ENCODE results near the gene GID4.

Gene GID4

GRCh38 chr17:18065546-18065945 is 26.3 kb downstream of the GID4 start:
- TF ChIP-seq MAX (IDR thresholded peaks at IDR 0.05) (no peak), ZBTB7A (IDR thresholded peaks at IDR 0.05; ENCODE audit: low read depth) (no peak), CREB1 (IDR thresholded peaks at IDR 0.05; ENCODE audit: low read depth) (no peak), RAD21 (IDR thresholded peaks at IDR 0.05; ENCODE audit: low read depth) (no peak), EGR1 (IDR thresholded peaks at IDR 0.05) (no peak), FOXM1 (IDR thresholded peaks at IDR 0.05; ENCODE audit: borderline replicate concordance, low read depth) (no peak), YY1 (IDR thresholded peaks at IDR 0.05; ENCODE audit: low read depth) (no peak), NFIC (IDR thresholded peaks at IDR 0.05) (no peak), TCF12 (IDR thresholded peaks at IDR 0.05; ENCODE audit: low read depth) (no peak), REST (IDR thresholded peaks at IDR 0.05; ENCODE audit: low read depth) (no peak), TEAD4 (IDR thresholded peaks at IDR 0.05) (no peak), CEBPB (IDR thresholded peaks at IDR 0.05) (no peak), TAF1 (IDR thresholded peaks at IDR 0.05; ENCODE audit: low read depth) (no peak), EP300 (IDR thresholded peaks at IDR 0.05; ENCODE audit: borderline replicate concordance) (no peak)
- TF ChIP-seq, protein P1, sequence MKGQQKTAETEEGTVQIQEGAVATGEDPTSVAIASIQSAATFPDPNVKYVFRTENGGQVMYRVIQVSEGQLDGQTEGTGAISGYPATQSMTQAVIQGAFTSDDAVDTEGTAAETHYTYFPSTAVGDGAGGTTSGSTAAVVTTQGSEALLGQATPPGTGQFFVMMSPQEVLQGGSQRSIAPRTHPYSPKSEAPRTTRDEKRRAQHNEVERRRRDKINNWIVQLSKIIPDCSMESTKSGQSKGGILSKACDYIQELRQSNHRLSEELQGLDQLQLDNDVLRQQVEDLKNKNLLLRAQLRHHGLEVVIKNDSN (IDR thresholded peaks at IDR 0.05), result no peak

DNA sequence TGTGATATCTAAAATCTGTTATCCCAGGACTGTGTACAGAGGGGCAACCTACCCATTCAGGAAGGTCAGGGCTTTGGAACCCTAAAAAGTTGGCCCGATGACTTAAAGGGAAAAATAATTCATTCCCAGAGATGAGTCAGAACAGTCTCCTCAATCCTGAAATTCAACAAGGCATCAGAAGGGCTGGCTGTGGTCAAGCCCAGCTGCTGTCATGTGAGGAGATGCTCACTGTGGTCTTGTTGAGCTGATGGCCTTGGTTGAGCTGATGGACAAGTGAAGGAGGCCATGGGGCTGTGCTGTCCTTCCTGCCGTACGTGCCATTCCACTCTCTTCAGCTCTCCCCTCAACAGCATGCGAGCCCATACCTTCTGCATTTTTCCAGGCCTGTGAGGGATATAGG is 27.7 kb downstream of the GID4 start:
- TF ChIP-seq NFIC (IDR thresholded peaks at IDR 0.05), result no peak
- no peak for TF ChIP-seq TCF12 (IDR thresholded peaks at IDR 0.05; ENCODE audit: low read depth)
- TF ChIP-seq CREB1 (IDR thresholded peaks at IDR 0.05; ENCODE audit: low read depth), result no peak
- no peak for TF ChIP-seq TEAD4 (IDR thresholded peaks at IDR 0.05)
- no peak for TF ChIP-seq TAF1 (IDR thresholded peaks at IDR 0.05; ENCODE audit: low read depth)
- TF ChIP-seq, protein P1 (IDR thresholded peaks at IDR 0.05), result no peak
- TF ChIP-seq ZBTB7A (IDR thresholded peaks at IDR 0.05; ENCODE audit: low read depth), result no peak
- TF ChIP-seq REST (IDR thresholded peaks at IDR 0.05; ENCODE audit: low read depth), result no peak
- no peak for TF ChIP-seq EGR1 (IDR thresholded peaks at IDR 0.05)
- no peak for TF ChIP-seq MAX (IDR thresholded peaks at IDR 0.05)
- TF ChIP-seq FOXM1 (IDR thresholded peaks at IDR 0.05; ENCODE audit: borderline replicate concordance, low read depth), result no peak
- no peak for TF ChIP-seq EP300 (IDR thresholded peaks at IDR 0.05; ENCODE audit: borderline replicate concordance)
- TF ChIP-seq CEBPB (IDR thresholded peaks at IDR 0.05), result no peak

- TF ChIP-seq, protein P1 (IDR thresholded peaks at IDR 0.05), result no peak
- TF ChIP-seq TCF12 (IDR thresholded peaks at IDR 0.05; ENCODE audit: low read depth) (no peak), EGR1 (IDR thresholded peaks at IDR 0.05) (no peak), RAD21 (IDR thresholded peaks at IDR 0.05; ENCODE audit: low read depth) (no peak)
These were observed 29.9 kb downstream of the GID4 start for GRCh38 chr17:18069101-18069500.

- TF ChIP-seq EGR1 (IDR thresholded peaks at IDR 0.05), result no peak
- TF ChIP-seq NFIC (IDR thresholded peaks at IDR 0.05), result no peak
These were observed 31.7 kb downstream of the GID4 start for GRCh38 chr17:18070861-18071340.

- no peak for TF ChIP-seq NFIC (IDR thresholded peaks at IDR 0.05)
- TF ChIP-seq TEAD4 (IDR thresholded peaks at IDR 0.05), result no peak
- TF ChIP-seq MAX (IDR thresholded peaks at IDR 0.05), result no peak
- TF ChIP-seq REST (IDR thresholded peaks at IDR 0.05; ENCODE audit: low read depth), result no peak
These were observed 32.5 kb downstream of the GID4 start for GRCh38 chr17:18071751-18072150.
